HEK293 (cell line): ENCODE data around the gene BFSP2.

Experiments
- CTCF ChIP-seq: fragments of 450-650 bp; formaldehyde crosslinking; IDR thresholded peaks from 2 replicates; pipeline ENCODE4 v1.5.1; 2016; ENCODE audit warnings: missing biosample characterization, missing genetic modification characterization
- KLF16 ChIP-seq: fragments of 450-650 bp; formaldehyde crosslinking; IDR thresholded peaks from 2 replicates; pipeline ENCODE4 v1.5.1; 2017; ENCODE audit warnings: missing biosample characterization, missing genetic modification characterization
- MYNN ChIP-seq: fragments of 450-650 bp; formaldehyde crosslinking; IDR thresholded peaks from 2 replicates; pipeline ENCODE4 v1.5.1; 2016; ENCODE audit warnings: missing biosample characterization, missing genetic modification characterization, borderline replicate concordance
- PRDM10 ChIP-seq: fragments of 450-650 bp; formaldehyde crosslinking; IDR thresholded peaks from 2 replicates; pipeline ENCODE4 v1.5.1; 2016; ENCODE audit warnings: missing biosample characterization, missing genetic modification characterization
- RBAK ChIP-seq: fragments of 450-650 bp; formaldehyde crosslinking; IDR thresholded peaks from 2 replicates; pipeline ENCODE4 v1.5.1; 2016; ENCODE audit warnings: missing biosample characterization, missing genetic modification characterization
- REST ChIP-seq: fragments of 450-650 bp; formaldehyde crosslinking; IDR thresholded peaks from 2 replicates; pipeline ENCODE4 v1.5.1; 2016; ENCODE audit warnings: missing biosample characterization, missing genetic modification characterization
- YY1 ChIP-seq: fragments of 450-650 bp; formaldehyde crosslinking; IDR thresholded peaks from 2 replicates; pipeline ENCODE4 v1.5.1; 2018; ENCODE audit warnings: missing biosample characterization, missing genetic modification characterization
- ZBTB8A ChIP-seq: fragments of 450-650 bp; formaldehyde crosslinking; IDR thresholded peaks from 2 replicates; pipeline ENCODE4 v1.5.1; 2016; ENCODE audit warnings: missing biosample characterization, missing genetic modification characterization
- ZFP41 ChIP-seq: fragments of 450-650 bp; formaldehyde crosslinking; IDR thresholded peaks from 2 replicates; pipeline ENCODE4 v1.5.1; 2016; ENCODE audit warnings: missing biosample characterization, missing genetic modification characterization, borderline replicate concordance
- ZNF121 ChIP-seq: fragments of 450-650 bp; formaldehyde crosslinking; IDR thresholded peaks from 2 replicates; pipeline ENCODE4 v1.5.1; 2016; ENCODE audit warnings: missing biosample characterization, missing genetic modification characterization
- ZNF24 ChIP-seq: fragments of 450-650 bp; formaldehyde crosslinking; IDR thresholded peaks from 2 replicates; pipeline ENCODE4 v1.5.1; 2016; ENCODE audit warnings: missing biosample characterization, missing genetic modification characterization
- ZNF248 ChIP-seq: fragments of 450-650 bp; formaldehyde crosslinking; IDR thresholded peaks from 2 replicates; pipeline ENCODE4 v1.5.1; 2017; ENCODE audit warnings: missing biosample characterization, missing genetic modification characterization
- ZNF785 ChIP-seq: fragments of 450-650 bp; formaldehyde crosslinking; IDR thresholded peaks from 2 replicates; pipeline ENCODE4 v1.5.1; 2016; ENCODE audit warnings: missing biosample characterization, missing genetic modification characterization

- TF ChIP-seq ZNF248 (tag by site-specific recombination) (no peak), ZNF24 (tag by site-specific recombination) (no peak), CTCF (tag by site-specific recombination) (no peak), REST (no peak), KLF16 (tag by site-specific recombination) (no peak), ZNF121 (no peak), PRDM10 (tag by site-specific recombination) (no peak), MYNN (tag by site-specific recombination) (no peak), YY1 (no peak), RBAK (tag by site-specific recombination) (no peak), ZBTB8A (tag by site-specific recombination) (no peak), ZFP41 (tag by site-specific recombination) (no peak), ZNF785 (tag by site-specific recombination) (no peak)
These were observed 39.7 kb downstream of the BFSP2 start for GRCh38 chr3:133439563-133439962.
